Testis (tissue), 2 donors: ENCODE data around the gene PARP6.

ENCODE experiments used
- POLR2A ChIP-seq: fragments of 450-650 bp; IDR thresholded peaks from one replicate; pipeline ENCODE4 v1.6.1; 2017; ENCODE audit warnings: antibody characterized with exemption, mild to moderate bottlenecking, moderate library complexity
- TF ChIP-seq, protein P1 (sequence below), 3 experiments: fragments of 450-650 bp in 2 of 3; fragments of 200-600 bp in 1 of 3; sonication (generic) in 1 of 3; IDR thresholded peaks; one replicate each; pipeline ENCODE4 v1.5.1; 2016 to 2019; ENCODE audit warnings: antibody characterized with exemption in 3 of 3, mild to moderate bottlenecking in 2 of 3, moderate library complexity in 1 of 3

DNA sequence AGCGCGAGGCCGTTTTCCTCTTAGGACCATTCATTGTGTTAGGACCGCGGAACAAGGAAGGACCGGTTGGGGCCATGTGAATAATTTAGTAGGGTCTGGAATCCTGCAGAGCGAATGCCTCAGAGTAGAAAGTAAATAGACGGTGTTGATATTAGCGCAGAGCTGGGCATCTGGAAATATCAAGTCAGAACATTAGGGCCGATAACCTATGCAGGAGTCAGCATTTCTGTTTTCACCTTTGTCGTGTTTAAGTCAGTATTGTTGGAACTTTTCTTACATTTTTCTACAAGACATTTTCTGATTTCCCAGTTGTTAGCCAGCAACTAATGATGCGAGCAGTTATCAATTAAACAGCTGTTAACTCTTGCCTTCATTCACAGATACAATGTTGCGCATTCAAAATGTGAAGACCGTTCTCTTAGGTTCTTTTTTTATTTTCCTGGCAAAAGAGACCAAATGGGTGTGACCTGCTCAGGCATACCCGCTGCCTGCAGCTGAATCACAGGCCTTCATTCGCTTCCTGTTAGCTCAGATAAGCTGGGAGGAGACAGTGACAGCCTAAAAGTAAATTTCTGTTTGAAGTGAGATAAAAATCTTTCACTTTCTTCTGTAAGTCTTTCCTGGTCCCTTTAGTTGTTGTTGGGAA is 40.4 kb downstream of the PARP6 start:
- TF ChIP-seq, protein P1, sequence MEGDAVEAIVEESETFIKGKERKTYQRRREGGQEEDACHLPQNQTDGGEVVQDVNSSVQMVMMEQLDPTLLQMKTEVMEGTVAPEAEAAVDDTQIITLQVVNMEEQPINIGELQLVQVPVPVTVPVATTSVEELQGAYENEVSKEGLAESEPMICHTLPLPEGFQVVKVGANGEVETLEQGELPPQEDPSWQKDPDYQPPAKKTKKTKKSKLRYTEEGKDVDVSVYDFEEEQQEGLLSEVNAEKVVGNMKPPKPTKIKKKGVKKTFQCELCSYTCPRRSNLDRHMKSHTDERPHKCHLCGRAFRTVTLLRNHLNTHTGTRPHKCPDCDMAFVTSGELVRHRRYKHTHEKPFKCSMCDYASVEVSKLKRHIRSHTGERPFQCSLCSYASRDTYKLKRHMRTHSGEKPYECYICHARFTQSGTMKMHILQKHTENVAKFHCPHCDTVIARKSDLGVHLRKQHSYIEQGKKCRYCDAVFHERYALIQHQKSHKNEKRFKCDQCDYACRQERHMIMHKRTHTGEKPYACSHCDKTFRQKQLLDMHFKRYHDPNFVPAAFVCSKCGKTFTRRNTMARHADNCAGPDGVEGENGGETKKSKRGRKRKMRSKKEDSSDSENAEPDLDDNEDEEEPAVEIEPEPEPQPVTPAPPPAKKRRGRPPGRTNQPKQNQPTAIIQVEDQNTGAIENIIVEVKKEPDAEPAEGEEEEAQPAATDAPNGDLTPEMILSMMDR (IDR thresholded peaks at IDR 0.05): no peak
- TF ChIP-seq POLR2A: no peak
